ENCODE measurements around the gene CYB5D1.
A peak's percentile ranks its signal among the peaks of the same experiment; 100 is the strongest.

- no peak for TF ChIP-seq CTCF (IDR thresholded peaks at IDR 0.05)
- peak; percentile 19 to 49 for TF ChIP-seq POLR2AphosphoS5 (IDR thresholded peaks at IDR 0.05; ENCODE audit: insufficient read depth in 1 of 2, low read depth in 1 of 2)
Observed at GRCh38 chr17:7856011-7856810, 1.6 kb upstream of the CYB5D1 start.

Measured in vagina (tissue), 2 donors.